CD4-positive, alpha-beta T cell treated with Interleukin-15 for 1 hour (primary cell): ENCODE measurements around the gene NTRK3.

Experiments used
- DNase-seq: peaks from one replicate; pipeline ENCODE4 v3.0.0-alpha.2; 2020

NTRK3 gene

GRCh38 chr15:88256279-88257230 lies at the start of gene NTRK3:
Gene NTRK3 (minus strand): TSS chr15:88256739. CDS start chr15:88256153, 586 bp downstream.
- no peak for DNase-seq

- no peak for DNase-seq
Observed at GRCh38 chr15:88303395-88303794, 46.9 kb upstream of the NTRK3 start.

DNA sequence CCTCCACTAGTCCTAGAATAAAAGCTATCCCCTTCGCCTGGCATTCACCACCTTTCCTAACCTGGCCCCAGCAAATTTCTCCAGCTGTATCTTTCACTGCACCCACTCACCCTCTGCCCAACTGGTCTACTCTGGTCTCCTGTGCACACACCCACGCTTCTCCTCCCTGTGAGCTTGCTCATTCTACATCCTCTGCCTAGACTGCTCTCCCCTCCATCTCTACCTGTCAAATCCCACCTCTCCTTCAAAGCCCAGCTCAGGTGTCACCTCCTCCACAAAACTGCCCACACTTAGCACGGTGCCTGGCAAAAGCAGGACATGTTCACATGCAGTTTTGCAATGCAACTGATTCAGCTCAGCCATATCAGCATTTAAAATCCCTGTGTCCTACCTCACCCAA lies 45.8 kb upstream of the NTRK3 start:
- DNase-seq = no peak

DNA sequence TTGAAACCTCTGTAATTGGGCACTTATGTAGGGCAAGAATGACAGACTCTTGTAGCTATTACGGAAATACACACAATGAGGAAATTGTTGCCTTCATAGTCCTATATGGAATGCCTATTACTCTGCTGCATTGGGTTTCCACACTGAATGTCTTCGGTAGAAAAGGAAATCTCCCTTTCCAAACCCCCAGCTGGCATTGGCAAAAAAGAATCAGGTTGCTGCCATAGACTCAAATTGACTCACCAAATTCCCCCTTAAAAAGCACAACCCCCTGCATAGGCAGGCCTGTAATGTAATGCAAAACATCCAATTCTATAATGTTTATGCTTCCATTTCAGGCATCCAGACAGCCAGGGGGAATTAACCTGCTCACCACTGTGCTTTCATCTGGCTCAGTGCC lies 44.8 kb upstream of the NTRK3 start:
- no peak for DNase-seq

DNA sequence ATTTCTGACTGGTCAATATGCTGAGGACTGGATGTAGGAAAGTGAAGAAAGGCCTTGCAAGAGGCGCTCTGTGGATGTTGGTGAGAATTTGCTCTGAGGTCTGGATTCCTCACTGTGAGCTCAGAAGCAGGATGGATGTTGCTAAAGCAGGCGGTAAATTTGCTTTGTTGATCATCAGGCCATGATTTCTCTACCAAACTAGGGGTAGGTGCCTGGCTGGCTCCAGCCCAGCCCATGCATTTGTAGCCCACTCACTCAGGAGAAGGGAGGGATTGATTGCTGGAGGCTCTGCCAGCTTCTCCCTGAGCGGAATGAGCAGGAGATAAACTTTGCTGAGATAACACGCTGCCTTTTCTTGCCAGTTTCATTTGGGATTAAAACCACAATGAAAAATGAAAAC lies 44.3 kb upstream of the NTRK3 start:
- no peak for DNase-seq

DNA sequence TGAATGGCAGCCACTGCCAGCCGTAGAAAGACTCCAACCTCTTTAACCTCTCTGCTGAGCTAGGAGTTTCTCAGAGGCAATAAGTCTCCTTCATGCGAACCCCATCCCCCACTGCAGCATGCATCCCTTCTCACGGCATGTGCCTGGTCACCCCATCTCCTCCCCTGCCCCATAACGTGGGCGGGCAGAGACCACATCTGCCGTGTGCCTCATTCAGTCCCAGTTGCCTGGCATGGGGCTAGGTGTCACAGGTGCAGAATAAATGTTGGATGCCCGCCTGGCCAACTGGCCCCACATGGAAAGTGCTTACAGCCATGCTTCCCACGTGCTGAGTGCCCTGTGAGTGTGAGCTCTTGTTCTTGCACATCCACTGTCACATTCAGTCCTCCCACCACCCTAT lies 43.5 kb upstream of the NTRK3 start:
- no peak for DNase-seq

- no peak for DNase-seq
Observed at GRCh38 chr15:88299497-88299896, 43.0 kb upstream of the NTRK3 start.

- no peak for DNase-seq
Observed at GRCh38 chr15:88288661-88289060, 32.1 kb upstream of the NTRK3 start.

- DNase-seq = no peak
Observed at GRCh38 chr15:88288206-88288605, 31.7 kb upstream of the NTRK3 start.

DNA sequence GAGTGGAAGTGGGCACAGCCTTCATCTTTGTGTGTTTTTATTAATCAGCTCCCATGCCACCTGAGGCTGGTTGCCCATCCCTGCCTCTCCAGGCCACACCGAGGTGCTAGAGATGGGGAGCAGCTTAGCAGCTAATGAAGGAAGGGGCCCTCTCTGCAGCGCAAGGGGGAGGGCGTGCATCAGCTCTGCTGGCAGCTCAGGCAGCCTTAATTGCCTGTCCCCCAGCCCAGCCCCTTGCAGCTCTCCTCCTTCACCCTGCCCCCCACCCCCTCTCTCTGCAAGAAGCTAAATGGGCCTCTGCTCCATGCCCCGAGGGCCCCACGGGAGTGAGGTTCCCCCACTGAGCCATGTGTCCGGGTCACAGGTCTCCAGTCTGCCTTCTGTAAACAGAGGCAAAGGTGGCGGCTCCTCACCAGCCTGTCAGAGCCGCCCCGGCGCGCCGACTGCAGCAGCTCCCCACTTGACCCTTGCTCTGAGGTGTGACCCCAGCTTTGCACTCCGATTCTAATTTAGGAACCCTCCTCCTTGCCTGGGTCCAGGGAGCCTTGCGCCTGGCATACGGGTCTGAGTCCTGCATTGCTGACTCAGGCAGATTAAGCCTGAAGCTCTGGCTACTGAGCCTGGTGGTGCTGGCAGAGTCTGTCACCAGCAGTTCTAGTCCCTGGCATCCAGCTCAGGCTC lies 27.9 kb upstream of the NTRK3 start:
- no peak for DNase-seq

GRCh38 chr15:88282614-88283013 lies 26.1 kb upstream of the NTRK3 start:
- no peak for DNase-seq

DNA sequence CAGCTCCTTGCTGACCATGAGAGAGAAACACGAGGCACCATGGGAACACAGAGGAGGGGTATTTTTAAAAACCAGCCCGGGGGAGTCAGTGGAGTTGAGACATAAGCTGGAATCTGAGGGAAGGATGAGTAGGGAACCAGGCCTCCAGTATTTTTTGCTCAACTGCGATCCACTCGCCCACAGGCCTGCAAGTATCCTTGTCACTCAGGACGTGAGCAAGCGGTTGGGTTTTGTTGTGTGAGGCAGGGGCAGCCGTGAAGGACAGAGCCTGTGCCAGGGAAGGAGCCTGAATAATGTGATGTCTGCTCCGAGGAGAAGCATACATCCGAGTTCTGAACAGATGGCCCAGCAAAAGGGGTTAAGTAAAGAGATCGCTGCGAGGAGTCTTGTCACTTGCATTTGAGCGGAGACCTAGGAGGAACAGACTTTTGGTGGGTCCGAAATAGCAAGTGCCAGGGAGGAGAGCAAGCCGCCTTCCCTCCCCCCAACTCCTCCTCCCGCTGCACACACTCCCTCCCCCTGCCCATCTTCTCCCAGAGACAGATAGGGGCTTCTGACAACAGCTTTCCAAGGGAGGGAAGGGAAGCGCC lies 20.4 kb upstream of the NTRK3 start:
- no peak for DNase-seq

- DNase-seq = no peak
Observed at GRCh38 chr15:88275804-88276203, 19.3 kb upstream of the NTRK3 start.

- no peak for DNase-seq
Observed at GRCh38 chr15:88274553-88275460, 18.3 kb upstream of the NTRK3 start.

GRCh38 chr15:88272421-88272820 lies 15.9 kb upstream of the NTRK3 start:
- DNase-seq = no peak

DNA sequence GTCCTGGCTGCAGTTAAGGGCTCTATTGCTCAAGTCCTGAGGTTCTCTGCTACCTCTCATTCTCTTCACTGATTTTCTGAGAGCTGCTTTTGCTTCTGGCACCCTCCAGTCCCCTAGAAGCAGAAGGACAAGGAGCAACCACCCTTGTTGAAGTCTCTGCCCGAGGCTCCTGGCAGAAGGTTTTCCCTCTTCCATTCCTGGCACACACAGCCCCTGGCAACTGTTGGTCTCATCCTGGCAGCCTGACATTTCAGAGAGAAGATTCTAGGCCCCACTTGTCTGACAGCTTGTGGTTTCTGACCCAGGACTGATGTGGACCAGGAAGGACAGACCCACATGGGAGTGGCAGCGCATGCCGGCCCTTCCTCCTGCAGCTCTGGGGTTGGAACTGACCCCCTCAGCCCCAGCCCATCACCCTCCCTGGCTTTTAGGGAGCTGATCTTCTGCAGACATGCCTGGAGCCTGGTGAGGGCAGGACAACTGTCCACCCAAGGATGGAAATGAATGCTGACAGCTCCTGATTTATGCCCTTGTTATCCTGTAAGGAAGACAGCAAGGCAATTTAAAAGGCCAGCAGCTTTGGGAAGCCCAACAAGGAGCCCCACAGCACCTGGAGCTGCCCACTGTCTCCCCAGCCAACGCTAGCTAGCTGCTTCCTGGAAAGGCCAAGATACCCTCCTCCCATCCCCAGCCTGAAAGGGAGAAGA lies 13.0 kb upstream of the NTRK3 start:
- no peak for DNase-seq

DNA sequence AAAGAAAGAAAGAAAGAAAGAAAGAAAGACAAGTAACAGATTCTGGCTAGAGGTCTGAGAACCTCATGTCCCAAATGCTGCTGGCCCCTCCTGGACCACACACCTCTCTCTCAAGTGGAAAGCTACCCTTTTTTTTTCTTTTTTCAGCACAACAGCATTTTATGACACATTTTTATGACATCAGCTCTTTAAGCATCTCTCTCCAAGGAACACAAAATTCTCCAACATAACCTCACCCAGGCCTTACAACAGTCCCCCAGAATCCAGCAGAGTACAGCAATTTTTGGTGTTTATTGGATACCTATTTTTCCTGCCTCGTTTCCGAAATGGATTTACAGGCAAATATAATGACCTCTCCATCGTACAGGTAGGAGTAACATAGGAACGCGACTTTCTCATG lies 11.2 kb upstream of the NTRK3 start:
- DNase-seq = no peak

DNA sequence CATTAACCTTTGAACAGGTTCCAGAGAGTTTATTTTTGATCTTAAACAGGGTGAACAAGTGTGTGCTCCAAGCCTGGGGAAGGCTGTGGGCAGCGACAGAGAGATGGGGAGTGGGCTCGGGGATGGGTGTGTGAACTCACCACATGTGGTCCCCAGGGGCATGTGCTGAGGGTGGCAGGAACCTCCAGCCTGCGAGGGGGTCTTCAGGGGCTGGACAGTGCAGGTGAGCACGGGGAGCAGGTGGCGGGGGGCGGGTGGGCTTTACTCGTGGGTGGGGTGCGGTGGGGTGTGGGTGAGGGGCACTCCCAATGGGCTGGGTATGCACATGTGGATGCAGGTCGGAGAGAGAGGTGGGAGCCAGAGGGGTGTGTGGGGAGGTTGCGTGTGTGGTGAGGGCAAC lies 9.6 kb upstream of the NTRK3 start:
- DNase-seq = no peak

DNA sequence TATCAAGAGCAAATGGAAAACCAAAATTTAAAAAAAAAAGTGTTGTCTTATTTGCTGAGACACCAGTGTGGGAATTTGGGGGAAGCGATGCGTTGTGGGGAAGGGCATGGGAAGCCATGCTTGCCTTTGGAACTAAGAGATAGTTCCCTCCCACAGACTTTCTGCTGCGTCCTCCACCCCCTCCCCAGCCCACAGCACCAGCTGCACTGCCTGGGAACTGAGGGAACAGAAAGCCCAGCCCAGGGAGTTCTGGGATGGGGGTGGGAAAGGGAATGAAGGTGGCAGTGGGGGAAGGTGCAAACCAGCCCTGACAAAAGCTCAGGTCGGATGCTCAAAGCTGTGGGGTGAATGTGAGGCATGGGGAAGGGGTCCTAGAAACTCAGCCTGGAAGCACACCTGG lies 8.1 kb upstream of the NTRK3 start:
- DNase-seq = no peak

- no peak for DNase-seq
Observed at GRCh38 chr15:88262064-88262463, 5.5 kb upstream of the NTRK3 start.

DNA sequence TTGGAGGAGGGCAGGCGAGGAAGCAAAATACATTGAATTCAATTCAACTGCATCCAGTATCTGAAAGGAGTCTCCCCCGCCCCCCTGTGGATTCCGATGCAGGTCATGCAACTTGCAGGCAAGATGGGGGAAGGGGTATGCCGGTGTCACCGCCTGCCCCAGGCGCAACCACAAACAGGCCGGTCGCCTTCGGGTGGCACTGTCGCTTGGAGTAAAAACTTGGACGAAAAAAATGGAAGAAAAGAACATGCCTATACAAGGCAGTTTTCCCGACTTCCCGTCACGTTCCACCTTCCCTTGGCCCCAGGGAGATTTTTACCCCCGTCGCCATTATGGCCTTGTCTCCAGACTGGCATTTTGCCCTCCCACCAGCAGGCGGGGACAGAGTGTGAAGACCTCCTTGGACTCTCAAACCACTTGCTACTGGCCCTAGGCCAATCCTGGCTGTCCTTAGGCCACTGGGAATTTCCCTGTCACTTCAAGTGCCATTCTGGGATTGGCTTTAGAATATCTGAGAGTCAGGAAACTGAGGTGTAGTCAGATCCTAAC lies 1.6 kb upstream of the NTRK3 start:
- DNase-seq = no peak
